Astrocyte of the cerebellum (primary cell): ENCODE measurements around the gene NOL4L.
A peak's percentile ranks its signal among the peaks of the same experiment; 100 is the strongest.

Experiments
- DNase-seq: peaks from one replicate; pipeline ENCODE4 v3.0.0-alpha.2; 2011; ENCODE audit warnings: low read depth
- H3K4me3 ChIP-seq: 2 replicates; pipeline ENCODE4 v1.5.1; 2011; ENCODE audit warnings: mild to moderate bottlenecking, low read depth, low read length, moderate library complexity
- CTCF ChIP-seq: IDR thresholded peaks from 2 replicates; pipeline ENCODE4 v1.5.1; 2012; ENCODE audit warnings: low read length, low read depth, moderate library complexity, mild to moderate bottlenecking; ENCODE audit errors: missing control alignments
- in situ Hi-C: cut with HindIII; loops from 2 replicates; pipeline ENCODE4 v1.10.0; 2017; ENCODE audit warnings: low sequenced_read_pairs

The NOL4L gene

GRCh38 chr20:32438331-32438858 is 146.7 kb downstream of the NOL4L start:
- DNase-seq: no peak

GRCh38 chr20:32437391-32438074 is 147.6 kb downstream of the NOL4L start:
- H3K4me3 ChIP-seq: no peak overlapping the region
- no peak for DNase-seq
- TF ChIP-seq CTCF: peak; percentile 38
- in situ Hi-C loops: no loop called here

More at GRCh38 chr20:32438331-32438858, 146.7 kb downstream of the NOL4L start:
- in situ Hi-C loops: no loop called here
- no peak overlapping the region for H3K4me3 ChIP-seq
- no peak for TF ChIP-seq CTCF

GRCh38 chr20:32436968-32437367 is 148.2 kb downstream of the NOL4L start:
- no peak for TF ChIP-seq CTCF
- in situ Hi-C loops: no loop called here
- no peak overlapping the region for H3K4me3 ChIP-seq
- DNase-seq: no peak

GRCh38 chr20:32436142-32436861 is 148.8 kb downstream of the NOL4L start:
- no peak overlapping the region for H3K4me3 ChIP-seq
- TF ChIP-seq CTCF: no peak
- DNase-seq: no peak
- in situ Hi-C loops: no loop called here

- H3K4me3 ChIP-seq: no peak overlapping the region
- in situ Hi-C loops: no loop called here
- no peak for TF ChIP-seq CTCF
- DNase-seq: no peak
Measured at GRCh38 chr20:32435449-32436107, 149.6 kb downstream of the NOL4L start.

GRCh38 chr20:32434434-32434833 is 150.7 kb downstream of the NOL4L start:
- TF ChIP-seq CTCF: no peak
- in situ Hi-C loops: no loop called here
- H3K4me3 ChIP-seq: no peak overlapping the region
- no peak for DNase-seq
